ENCODE data around the gene GAPVD1.
A peak's percentile ranks its signal among the peaks of the same experiment; 100 is the strongest.

GAPVD1 gene

DNA sequence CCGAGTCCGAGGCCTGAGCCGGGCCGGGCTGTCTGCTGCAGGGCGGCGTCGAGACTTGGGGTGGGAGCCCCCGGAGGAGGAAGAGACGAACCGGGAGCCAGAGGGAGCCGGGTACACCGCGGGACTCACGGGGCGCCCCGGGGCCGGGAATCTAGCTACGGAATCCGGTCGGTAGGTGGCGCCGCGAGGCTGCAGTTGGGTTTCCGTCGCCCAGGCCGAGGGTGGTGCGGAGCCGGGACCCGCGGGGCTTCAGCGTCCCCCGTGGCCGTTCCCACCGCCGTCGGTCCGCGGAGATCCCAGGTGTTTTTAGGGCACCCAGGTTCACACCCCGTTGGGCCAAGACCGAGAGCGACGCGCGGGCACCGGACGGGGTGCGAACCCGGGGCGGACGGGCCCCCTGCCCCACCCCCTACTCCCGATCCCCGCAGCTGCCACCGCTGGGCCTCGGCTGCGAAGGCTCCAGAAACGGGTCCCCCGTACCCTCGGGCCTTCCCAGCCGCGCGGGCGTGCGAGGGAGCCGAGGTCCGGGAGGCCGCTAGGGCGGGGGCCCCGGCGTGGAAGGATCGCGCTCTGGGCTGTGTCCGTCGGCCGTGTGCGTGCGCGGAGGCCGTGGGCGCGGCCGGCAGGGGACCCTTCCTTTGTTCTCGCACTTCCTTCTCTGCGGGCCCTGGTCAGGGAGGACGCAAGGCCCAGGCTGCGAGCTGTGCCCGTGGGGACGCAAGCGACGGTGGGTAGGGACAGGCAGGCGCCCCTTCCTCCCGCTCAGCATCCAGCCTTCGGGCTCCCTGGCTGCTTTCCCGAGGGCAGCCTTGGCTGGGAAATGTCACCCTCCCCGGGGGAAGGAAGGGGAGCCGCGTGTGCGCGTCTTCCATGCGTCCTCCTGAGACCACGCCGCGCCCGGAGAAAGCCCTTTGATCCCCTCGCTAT is 146.6 kb downstream of the GAPVD1 start:
- peak; percentile 76 for TF ChIP-seq CTCF (IDR thresholded peaks at IDR 0.05; ENCODE audit: low read depth, low read length)
- TF ChIP-seq EZH2phosphoT487 (IDR thresholded peaks at IDR 0.05; ENCODE audit: low read depth) = no peak
- H4K20me1 ChIP-seq (ENCODE audit: insufficient read depth, low read length) = no peaks in the 10 kb centered on the region
- H3K9ac ChIP-seq (ENCODE audit: low read length) = peak overlapping the region; percentile 62
- H3K4me1 ChIP-seq (ENCODE audit: low read length) = peaks cover 20% of the 10 kb centered on the region
- peak overlapping the region; percentile 93 for H2AFZ ChIP-seq (ENCODE audit: low read depth, low read length)
- no peaks in the 10 kb centered on the region for H3K27me3 ChIP-seq (ENCODE audit: low read depth, low read length)
- peaks cover 9% of the 10 kb centered on the region; the same call in 1 of the 2 replicates for H3K79me2 ChIP-seq (ENCODE audit: low read length)
- H3K4me2 ChIP-seq (ENCODE audit: low read length) = peak overlapping the region; percentile 88
- H3K27ac ChIP-seq (ENCODE audit: low read length) = no peak overlapping the region; the same call in 1 of the 2 replicates
- peak overlapping the region; percentile 96 for H3K4me3 ChIP-seq (ENCODE audit: low read length)
- no peaks in the 10 kb centered on the region for H3K9me3 ChIP-seq (ENCODE audit: insufficient read depth, low read length)
- H3K36me3 ChIP-seq (replicated peaks; ENCODE audit: low read depth, low read length) = no peaks in the 10 kb centered on the region

DNA sequence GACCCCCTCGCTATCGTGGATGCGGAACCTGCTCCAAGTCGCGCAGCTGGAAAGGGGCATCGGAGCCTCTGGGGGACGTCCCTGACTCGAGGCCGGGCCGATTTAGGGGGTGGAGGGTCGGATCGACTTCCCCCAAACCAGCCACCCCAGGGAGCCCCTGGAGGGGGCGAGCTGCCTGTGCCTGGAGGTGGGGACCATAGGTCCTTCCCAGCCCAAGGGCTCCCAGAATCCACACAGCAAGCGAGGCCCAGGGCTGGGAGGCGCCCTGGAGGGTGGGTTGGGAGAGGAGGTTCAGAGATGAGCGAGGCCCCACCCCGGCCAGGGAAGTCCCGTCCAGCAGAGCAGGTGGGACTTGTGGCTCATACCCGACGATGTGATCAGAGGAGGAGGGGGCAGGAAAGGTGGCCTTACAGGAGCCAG is 147.6 kb downstream of the GAPVD1 start:
- peak overlapping the region; percentile 96 for H3K4me3 ChIP-seq (ENCODE audit: low read length)
- no peaks in the 10 kb centered on the region for H4K20me1 ChIP-seq (ENCODE audit: insufficient read depth, low read length)
- H3K4me2 ChIP-seq (ENCODE audit: low read length) = peak overlapping the region; percentile 88
- H2AFZ ChIP-seq (ENCODE audit: low read depth, low read length) = no peak overlapping the region; the same call in 1 of the 2 replicates
- H3K9ac ChIP-seq (ENCODE audit: low read length) = peak overlapping the region; percentile 97; the same call in 1 of the 2 replicates
- H3K4me1 ChIP-seq (ENCODE audit: low read length) = peaks cover 20% of the 10 kb centered on the region
- no peak for TF ChIP-seq CTCF (IDR thresholded peaks at IDR 0.05; ENCODE audit: low read depth, low read length)
- TF ChIP-seq EZH2phosphoT487 (IDR thresholded peaks at IDR 0.05; ENCODE audit: low read depth) = no peak
- no peaks in the 10 kb centered on the region for H3K27me3 ChIP-seq (ENCODE audit: low read depth, low read length)
- H3K9me3 ChIP-seq (ENCODE audit: insufficient read depth, low read length) = no peaks in the 10 kb centered on the region
- H3K27ac ChIP-seq (ENCODE audit: low read length) = peak overlapping the region; percentile 66
- peaks cover 9% of the 10 kb centered on the region; the same call in 1 of the 2 replicates for H3K79me2 ChIP-seq (ENCODE audit: low read length)
- no peaks in the 10 kb centered on the region for H3K36me3 ChIP-seq (replicated peaks; ENCODE audit: low read depth, low read length)

DNA sequence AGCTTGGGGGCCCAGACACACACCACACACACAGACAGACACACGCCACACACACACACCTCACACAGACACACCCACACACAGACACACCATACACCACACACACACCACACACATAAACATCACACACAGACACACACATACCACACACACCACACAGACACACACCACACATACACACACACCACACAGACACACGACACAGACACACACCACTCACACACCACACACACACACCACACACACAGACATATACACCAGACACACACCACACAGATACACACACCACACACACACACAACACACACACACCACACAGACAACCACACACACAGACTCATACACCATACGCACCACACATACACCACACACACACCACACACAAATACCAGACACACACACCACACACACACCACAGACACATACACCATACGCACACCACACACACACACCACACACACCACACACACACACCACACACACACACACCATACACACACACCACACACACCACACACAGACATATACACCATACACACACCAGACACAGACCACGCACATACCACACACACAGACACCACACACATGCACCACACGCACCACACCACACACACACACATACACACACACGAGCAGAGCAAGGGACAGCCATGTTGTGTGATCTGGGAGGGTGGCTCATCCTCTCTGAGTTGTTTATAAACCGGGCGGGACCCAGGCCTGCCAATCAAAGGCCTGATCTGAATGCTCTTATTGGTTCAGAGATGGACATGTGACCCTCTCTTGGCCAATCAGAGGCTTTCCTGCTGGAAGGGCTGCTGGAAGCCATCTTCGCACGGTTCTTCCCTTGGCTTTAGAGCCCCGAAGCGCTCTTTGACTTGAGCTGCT is 148.3 kb downstream of the GAPVD1 start:
- H2AFZ ChIP-seq (ENCODE audit: low read depth, low read length) = peak overlapping the region; percentile 93
- H3K9ac ChIP-seq (ENCODE audit: low read length) = peak overlapping the region; percentile 97
- H3K27ac ChIP-seq (ENCODE audit: low read length) = peak overlapping the region; percentile 66
- H3K4me1 ChIP-seq (ENCODE audit: low read length) = peaks cover 20% of the 10 kb centered on the region
- TF ChIP-seq EZH2phosphoT487 (IDR thresholded peaks at IDR 0.05; ENCODE audit: low read depth) (no peak), CTCF (IDR thresholded peaks at IDR 0.05; ENCODE audit: low read depth, low read length) (no peak)
- H3K4me2 ChIP-seq (ENCODE audit: low read length) = peak overlapping the region; percentile 88
- peak overlapping the region; percentile 96 for H3K4me3 ChIP-seq (ENCODE audit: low read length)
- peaks cover 9% of the 10 kb centered on the region; the same call in 1 of the 2 replicates for H3K79me2 ChIP-seq (ENCODE audit: low read length)
- H3K9me3 ChIP-seq (ENCODE audit: insufficient read depth, low read length) = no peaks in the 10 kb centered on the region
- no peaks in the 10 kb centered on the region for H3K27me3 ChIP-seq (ENCODE audit: low read depth, low read length)
- no peaks in the 10 kb centered on the region for H3K36me3 ChIP-seq (replicated peaks; ENCODE audit: low read depth, low read length)
- no peaks in the 10 kb centered on the region for H4K20me1 ChIP-seq (ENCODE audit: insufficient read depth, low read length)
